Measurements from ENCODE around the gene PHF14. TPM values are rescaled to one million over a fixed set of nuclear protein-coding genes. Genes with fewer than 3 reads are reported as not detected.

The PHF14 gene
- total RNA-seq, 2 donors from 2014 or later: 52.0 to 53.1 TPM

- Histone ChIP-seq H3K9ac (ENCODE audit: extremely low read depth, low read length, poor library complexity, severe bottlenecking) (no peak overlapping the region), H3K4me1 (ENCODE audit: control insufficient read depth, insufficient read depth, low read length) (no peaks in the 10 kb centered on the region), H3K36me3 (ENCODE audit: control insufficient read depth, insufficient read depth, low read length) (no peaks in the 10 kb centered on the region), H3K27me3 (ENCODE audit: control insufficient read depth, insufficient read depth, low read length, poor library complexity, severe bottlenecking) (no peaks in the 10 kb centered on the region), H3K9me3 (ENCODE audit: control insufficient read depth, low read length) (no peaks in the 10 kb centered on the region), H3K27ac (ENCODE audit: low read depth, low read length) (no peak overlapping the region), H3K4me3 (ENCODE audit: low read length) (no peak overlapping the region)
- H3K36me3 Mint-ChIP-seq (ENCODE audit: low read depth): no peaks in the 10 kb centered on the region
- no peaks in the 10 kb centered on the region for H3K9me3 Mint-ChIP-seq
- TF ChIP-seq, protein P1, sequence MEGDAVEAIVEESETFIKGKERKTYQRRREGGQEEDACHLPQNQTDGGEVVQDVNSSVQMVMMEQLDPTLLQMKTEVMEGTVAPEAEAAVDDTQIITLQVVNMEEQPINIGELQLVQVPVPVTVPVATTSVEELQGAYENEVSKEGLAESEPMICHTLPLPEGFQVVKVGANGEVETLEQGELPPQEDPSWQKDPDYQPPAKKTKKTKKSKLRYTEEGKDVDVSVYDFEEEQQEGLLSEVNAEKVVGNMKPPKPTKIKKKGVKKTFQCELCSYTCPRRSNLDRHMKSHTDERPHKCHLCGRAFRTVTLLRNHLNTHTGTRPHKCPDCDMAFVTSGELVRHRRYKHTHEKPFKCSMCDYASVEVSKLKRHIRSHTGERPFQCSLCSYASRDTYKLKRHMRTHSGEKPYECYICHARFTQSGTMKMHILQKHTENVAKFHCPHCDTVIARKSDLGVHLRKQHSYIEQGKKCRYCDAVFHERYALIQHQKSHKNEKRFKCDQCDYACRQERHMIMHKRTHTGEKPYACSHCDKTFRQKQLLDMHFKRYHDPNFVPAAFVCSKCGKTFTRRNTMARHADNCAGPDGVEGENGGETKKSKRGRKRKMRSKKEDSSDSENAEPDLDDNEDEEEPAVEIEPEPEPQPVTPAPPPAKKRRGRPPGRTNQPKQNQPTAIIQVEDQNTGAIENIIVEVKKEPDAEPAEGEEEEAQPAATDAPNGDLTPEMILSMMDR (conservative IDR thresholded peaks at IDR 0.05): no peak
- no peaks in the 10 kb centered on the region for H3K27me3 Mint-ChIP-seq (ENCODE audit: insufficient read depth)
- no peak for DNase-seq
- WGBS, 2 experiments (ENCODE audit: insufficient coverage in 1 of 2, insufficient read length in 1 of 2): 97 to 100% methylated on average over 1 of the region's 1 CpG
- H3K4me1 Mint-ChIP-seq: peaks cover 2% of the 10 kb centered on the region
- no peak overlapping the region for H3K4me3 Mint-ChIP-seq
- no peak overlapping the region for H3K27ac Mint-ChIP-seq
Measured at GRCh38 chr7:11166051-11166450, 192.4 kb downstream of the PHF14 start.

DNA sequence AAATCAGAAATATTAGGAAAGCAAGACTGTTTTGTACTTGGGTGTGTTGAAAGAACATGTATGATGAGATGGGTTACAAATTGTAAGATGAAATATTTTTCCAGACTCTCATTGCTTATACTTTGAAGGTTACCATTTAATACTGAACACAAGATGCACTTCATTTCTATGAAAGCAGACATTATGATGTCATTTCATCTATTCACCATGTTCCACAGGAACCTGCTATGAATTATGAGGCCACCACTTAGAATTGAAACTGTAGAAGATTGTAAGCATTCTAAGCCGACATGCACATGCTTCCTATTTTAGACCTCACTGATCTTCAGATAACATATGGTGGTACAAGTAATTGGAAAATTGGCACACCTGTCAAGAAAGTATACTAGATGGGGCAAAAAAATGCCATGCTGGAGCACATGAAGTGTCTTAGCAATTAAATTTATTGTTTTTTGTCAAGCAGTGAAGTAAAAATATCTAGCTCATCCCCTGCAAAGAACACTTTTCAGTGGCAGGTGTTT lies 195.0 kb downstream of the PHF14 start:
- no peaks in the 10 kb centered on the region for H3K36me3 Mint-ChIP-seq (ENCODE audit: low read depth)
- TF ChIP-seq, protein P1 (conservative IDR thresholded peaks at IDR 0.05): no peak
- H3K27me3 ChIP-seq (ENCODE audit: control insufficient read depth, insufficient read depth, low read length, poor library complexity, severe bottlenecking): no peaks in the 10 kb centered on the region

GRCh38 chr7:11170175-11170574 lies 196.5 kb downstream of the PHF14 start:
- Histone ChIP-seq H3K9me3 (ENCODE audit: control insufficient read depth, low read length) (no peaks in the 10 kb centered on the region), H3K9ac (ENCODE audit: extremely low read depth, low read length, poor library complexity, severe bottlenecking) (no peak overlapping the region), H3K4me3 (ENCODE audit: low read length) (no peak overlapping the region), H3K36me3 (ENCODE audit: control insufficient read depth, insufficient read depth, low read length) (no peaks in the 10 kb centered on the region), H3K27ac (ENCODE audit: low read depth, low read length) (peak overlapping the region; percentile 36), H3K27me3 (ENCODE audit: control insufficient read depth, insufficient read depth, low read length, poor library complexity, severe bottlenecking) (no peaks in the 10 kb centered on the region), H3K4me1 (ENCODE audit: control insufficient read depth, insufficient read depth, low read length) (peaks cover 3% of the 10 kb centered on the region)
- no peaks in the 10 kb centered on the region for H3K27me3 Mint-ChIP-seq (ENCODE audit: insufficient read depth)
- H3K36me3 Mint-ChIP-seq (ENCODE audit: low read depth): no peaks in the 10 kb centered on the region
- 90 to 100% methylated on average over 1 to 2 of the region's 2 CpGs for WGBS, 2 experiments (ENCODE audit: insufficient coverage in 1 of 2, insufficient read length in 1 of 2)
- H3K4me1 Mint-ChIP-seq: peaks cover 9% of the 10 kb centered on the region
- DNase-seq: no peak
- TF ChIP-seq, protein P1 (conservative IDR thresholded peaks at IDR 0.05): no peak
- no peaks in the 10 kb centered on the region for H3K9me3 Mint-ChIP-seq
- H3K27ac Mint-ChIP-seq: no peak overlapping the region
- no peak overlapping the region for H3K4me3 Mint-ChIP-seq

More for the DNA sequence above, 195.0 kb downstream of the PHF14 start:
- no peak overlapping the region for H3K27ac ChIP-seq (ENCODE audit: low read depth, low read length)
- no peak overlapping the region for H3K27ac Mint-ChIP-seq
- DNase-seq: no peak
- 95 to 100% methylated on average over 1 of the region's 1 CpG for WGBS, 2 experiments (ENCODE audit: insufficient coverage in 1 of 2, insufficient read length in 1 of 2)
- H3K9ac ChIP-seq (ENCODE audit: extremely low read depth, low read length, poor library complexity, severe bottlenecking): no peak overlapping the region
- no peaks in the 10 kb centered on the region for H3K27me3 Mint-ChIP-seq (ENCODE audit: insufficient read depth)
- peaks cover 3% of the 10 kb centered on the region for H3K4me1 ChIP-seq (ENCODE audit: control insufficient read depth, insufficient read depth, low read length)
- no peaks in the 10 kb centered on the region for H3K9me3 ChIP-seq (ENCODE audit: control insufficient read depth, low read length)
- H3K4me3 ChIP-seq (ENCODE audit: low read length): no peak overlapping the region
- no peaks in the 10 kb centered on the region for H3K36me3 ChIP-seq (ENCODE audit: control insufficient read depth, insufficient read depth, low read length)
- peaks cover 9% of the 10 kb centered on the region for H3K4me1 Mint-ChIP-seq
- no peaks in the 10 kb centered on the region for H3K9me3 Mint-ChIP-seq
- H3K4me3 Mint-ChIP-seq: no peak overlapping the region
